Measurements from ENCODE around the gene PRKAR1B.

PRKAR1B gene

DNA sequence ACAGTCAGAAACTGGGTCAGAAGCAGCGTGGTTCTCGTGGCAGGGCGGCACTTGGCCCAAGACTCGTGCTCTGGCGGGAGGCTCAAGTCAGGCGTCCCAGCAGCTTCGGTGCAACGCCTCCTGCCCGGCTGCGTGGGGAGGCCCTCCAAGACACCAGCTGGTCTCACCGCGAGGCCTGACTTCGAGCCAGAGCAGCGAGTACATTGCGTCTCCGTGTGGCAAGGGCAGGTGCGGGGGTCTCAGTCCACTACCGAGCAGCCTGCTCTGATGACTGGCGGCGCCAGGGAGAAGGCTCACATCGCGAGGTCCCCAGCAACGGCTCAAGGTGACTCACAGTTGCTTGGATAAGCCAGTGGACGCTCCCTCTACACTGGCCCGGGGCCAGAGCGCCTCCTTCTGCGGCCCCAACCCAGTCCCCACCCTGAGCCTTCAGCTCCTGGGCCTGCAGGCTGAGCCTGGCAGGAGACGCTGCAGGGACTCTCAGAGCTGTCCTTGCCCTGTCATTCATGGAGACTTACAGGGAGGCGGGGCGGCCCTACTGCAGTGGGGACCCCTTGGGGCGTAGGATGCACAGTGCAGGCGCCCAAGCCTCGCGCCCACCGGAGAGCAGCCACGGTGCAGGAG, 41.9 kb upstream of the PRKAR1B start:
- peaks cover 33% of the 10 kb centered on the region for H3K36me3 ChIP-seq (ENCODE audit: insufficient read depth, low read length)
- no peak overlapping the region for H3K4me2 ChIP-seq (ENCODE audit: low read length)
- no peak overlapping the region for H3K4me3 ChIP-seq (ENCODE audit: low read length)
- peaks cover 7% of the 10 kb centered on the region for H3K4me1 ChIP-seq (ENCODE audit: control insufficient read depth, insufficient read depth, low read length)
- H3K9ac ChIP-seq (ENCODE audit: low read depth, low read length), result no peak overlapping the region
- no peaks in the 10 kb centered on the region for H3K9me3 ChIP-seq (replicated peaks; ENCODE audit: low read length)
- no peaks in the 10 kb centered on the region for H3K27me3 ChIP-seq (ENCODE audit: control insufficient read depth, insufficient read depth, low read length)

DNA sequence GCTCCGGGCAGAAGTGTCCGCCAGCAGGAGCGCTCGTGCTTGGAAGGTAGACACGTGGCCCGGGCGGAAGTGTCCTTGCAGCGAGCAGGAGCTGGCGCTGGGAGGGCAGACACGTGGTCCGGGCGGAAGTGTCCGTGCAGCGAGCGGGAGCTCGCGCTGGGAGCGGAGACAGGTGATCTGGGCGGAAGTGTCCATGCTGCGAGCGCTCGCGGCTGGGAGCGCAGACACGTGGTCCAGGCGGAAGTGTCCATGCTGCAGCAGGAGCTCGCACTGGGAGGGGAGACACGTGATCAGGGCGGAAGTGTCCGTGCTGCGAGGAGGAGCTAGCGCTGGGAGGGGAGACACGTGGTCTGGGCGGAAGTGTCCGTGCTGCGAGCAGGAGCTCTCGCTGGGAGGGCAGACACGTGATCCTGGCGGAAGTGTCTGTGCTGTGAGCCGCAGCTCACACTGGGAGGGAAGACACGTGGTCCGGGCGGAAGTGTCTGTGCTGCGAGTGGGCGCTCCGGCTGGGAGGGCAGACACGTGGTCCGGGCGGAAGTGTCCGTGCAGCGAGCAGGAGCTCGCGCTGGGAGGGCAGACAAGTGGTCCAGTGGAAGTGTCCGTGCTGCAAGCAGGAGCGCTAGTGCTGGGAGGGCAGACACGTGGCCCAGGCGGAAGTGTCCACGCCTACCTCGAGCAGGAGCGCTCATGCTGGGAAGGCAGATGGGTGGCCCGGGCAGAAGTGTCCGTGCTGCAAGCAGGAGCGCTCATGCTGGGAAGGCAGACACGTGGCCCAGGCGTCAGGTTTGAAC, 41.1 kb upstream of the PRKAR1B start:
- no peak overlapping the region for H3K9ac ChIP-seq (ENCODE audit: low read depth, low read length)
- no peak overlapping the region for H3K4me3 ChIP-seq (ENCODE audit: low read length)
- H3K9me3 ChIP-seq (replicated peaks; ENCODE audit: low read length), result no peaks in the 10 kb centered on the region
- H3K4me2 ChIP-seq (ENCODE audit: low read length), result no peak overlapping the region
- H3K4me1 ChIP-seq (ENCODE audit: control insufficient read depth, insufficient read depth, low read length), result peaks cover 7% of the 10 kb centered on the region
- peaks cover 33% of the 10 kb centered on the region for H3K36me3 ChIP-seq (ENCODE audit: insufficient read depth, low read length)
- no peaks in the 10 kb centered on the region for H3K27me3 ChIP-seq (ENCODE audit: control insufficient read depth, insufficient read depth, low read length)

DNA sequence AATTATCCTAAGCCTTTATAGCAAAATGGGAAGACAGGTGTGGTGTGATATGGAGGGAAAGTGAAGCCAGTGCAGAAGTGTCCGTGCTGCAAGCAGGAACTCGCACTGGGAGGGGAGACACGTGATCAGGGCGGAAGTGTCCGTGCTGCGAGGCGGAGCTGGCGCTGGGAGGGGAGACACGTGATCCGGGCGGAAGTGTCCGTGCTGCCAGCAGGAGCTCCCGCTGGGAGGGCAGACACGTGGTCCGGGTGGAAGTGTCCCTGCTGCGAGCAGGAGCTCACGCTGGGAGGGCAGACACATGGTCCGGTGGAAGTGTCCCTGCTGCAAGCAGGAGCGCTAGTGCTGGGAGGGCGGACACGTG, 40.5 kb upstream of the PRKAR1B start:
- H3K36me3 ChIP-seq (ENCODE audit: insufficient read depth, low read length), result peaks cover 33% of the 10 kb centered on the region
- H3K4me3 ChIP-seq (ENCODE audit: low read length), result no peak overlapping the region
- H3K9me3 ChIP-seq (replicated peaks; ENCODE audit: low read length), result no peaks in the 10 kb centered on the region
- H3K4me1 ChIP-seq (ENCODE audit: control insufficient read depth, insufficient read depth, low read length), result peaks cover 7% of the 10 kb centered on the region
- H3K4me2 ChIP-seq (ENCODE audit: low read length), result no peak overlapping the region
- H3K27me3 ChIP-seq (ENCODE audit: control insufficient read depth, insufficient read depth, low read length), result no peaks in the 10 kb centered on the region
- no peak overlapping the region for H3K9ac ChIP-seq (ENCODE audit: low read depth, low read length)

DNA sequence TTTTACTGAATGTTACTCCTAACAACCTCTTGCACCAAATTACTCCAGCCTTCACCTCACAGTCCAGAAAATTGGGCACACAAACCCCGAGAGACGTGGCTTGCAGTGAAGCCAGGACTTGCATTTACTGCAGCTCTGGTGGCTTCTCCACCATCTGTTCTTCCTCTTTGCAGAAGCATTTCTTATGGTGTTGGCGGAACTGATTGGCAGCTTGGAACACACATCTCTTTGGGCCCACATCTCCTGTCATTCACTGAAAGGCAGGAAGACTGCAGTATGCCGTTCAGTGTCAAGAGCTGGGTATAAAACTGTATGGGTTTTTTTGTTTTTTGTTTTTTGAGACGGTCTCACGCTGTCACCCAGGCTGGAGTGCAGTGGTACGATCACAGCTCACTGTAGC, 38.3 kb upstream of the PRKAR1B start:
- no peaks in the 10 kb centered on the region for H3K27me3 ChIP-seq (ENCODE audit: control insufficient read depth, insufficient read depth, low read length)
- no peaks in the 10 kb centered on the region for H3K4me1 ChIP-seq (ENCODE audit: control insufficient read depth, insufficient read depth, low read length)
- H3K9ac ChIP-seq (ENCODE audit: low read depth, low read length), result no peak overlapping the region
- peaks cover 35% of the 10 kb centered on the region for H3K36me3 ChIP-seq (ENCODE audit: insufficient read depth, low read length)
- no peak overlapping the region for H3K4me2 ChIP-seq (ENCODE audit: low read length)
- no peaks in the 10 kb centered on the region for H3K9me3 ChIP-seq (replicated peaks; ENCODE audit: low read length)
- no peak overlapping the region for H3K4me3 ChIP-seq (ENCODE audit: low read length)

DNA sequence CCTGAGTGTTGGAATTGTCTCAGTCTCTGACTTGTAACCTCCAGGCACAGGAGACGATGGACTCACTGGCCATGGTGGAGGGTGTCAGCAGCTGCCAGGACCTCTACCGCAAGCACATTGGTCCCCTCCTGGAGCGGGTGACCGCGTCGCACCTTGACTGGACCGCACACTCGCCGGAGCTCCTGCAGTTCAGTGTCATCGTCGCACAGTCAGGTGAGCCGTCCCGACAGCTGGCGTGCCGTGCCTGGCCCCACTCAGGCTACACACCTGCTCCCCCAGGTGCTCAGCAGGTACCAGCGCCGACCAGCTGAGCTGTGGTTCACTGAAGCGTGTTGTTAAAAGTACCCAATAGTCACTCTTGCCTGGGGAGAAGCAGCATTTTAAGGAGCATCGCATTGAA, 36.7 kb upstream of the PRKAR1B start:
- no peaks in the 10 kb centered on the region for H3K27me3 ChIP-seq (ENCODE audit: control insufficient read depth, insufficient read depth, low read length)
- no peaks in the 10 kb centered on the region for H3K9me3 ChIP-seq (replicated peaks; ENCODE audit: low read length)
- H3K36me3 ChIP-seq (ENCODE audit: insufficient read depth, low read length), result peaks cover 40% of the 10 kb centered on the region
- no peak overlapping the region for H3K4me2 ChIP-seq (ENCODE audit: low read length)
- no peak overlapping the region for H3K9ac ChIP-seq (ENCODE audit: low read depth, low read length)
- H3K4me1 ChIP-seq (ENCODE audit: control insufficient read depth, insufficient read depth, low read length), result no peaks in the 10 kb centered on the region
- H3K4me3 ChIP-seq (ENCODE audit: low read length), result no peak overlapping the region

DNA sequence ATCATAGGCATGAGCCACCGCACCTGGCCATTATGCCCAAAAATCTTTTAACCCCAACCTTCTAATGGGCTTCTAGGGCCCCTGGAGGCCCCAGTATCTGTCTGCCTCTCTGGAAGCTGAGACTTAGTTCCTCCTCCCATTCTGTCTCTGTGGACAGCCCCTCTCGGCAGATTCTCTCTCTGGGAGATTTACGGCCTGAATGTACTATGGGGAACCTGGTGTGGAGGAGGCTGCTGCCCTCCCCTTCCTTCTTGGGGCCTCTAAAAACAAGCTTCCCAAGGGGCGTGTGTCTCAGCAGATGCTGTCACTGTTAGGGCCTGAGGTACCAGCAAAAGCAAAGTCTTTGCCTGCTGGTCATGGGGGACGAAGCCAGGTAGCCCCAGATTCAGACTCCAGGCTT, 35.8 kb upstream of the PRKAR1B start:
- Histone ChIP-seq H3K4me1 (ENCODE audit: control insufficient read depth, insufficient read depth, low read length) (no peaks in the 10 kb centered on the region), H3K4me2 (ENCODE audit: low read length) (no peak overlapping the region), H3K4me3 (ENCODE audit: low read length) (no peak overlapping the region), H3K9ac (ENCODE audit: low read depth, low read length) (no peak overlapping the region), H3K27me3 (ENCODE audit: control insufficient read depth, insufficient read depth, low read length) (no peaks in the 10 kb centered on the region), H3K36me3 (ENCODE audit: insufficient read depth, low read length) (peaks cover 46% of the 10 kb centered on the region), H3K9me3 (replicated peaks; ENCODE audit: low read length) (no peaks in the 10 kb centered on the region)

DNA sequence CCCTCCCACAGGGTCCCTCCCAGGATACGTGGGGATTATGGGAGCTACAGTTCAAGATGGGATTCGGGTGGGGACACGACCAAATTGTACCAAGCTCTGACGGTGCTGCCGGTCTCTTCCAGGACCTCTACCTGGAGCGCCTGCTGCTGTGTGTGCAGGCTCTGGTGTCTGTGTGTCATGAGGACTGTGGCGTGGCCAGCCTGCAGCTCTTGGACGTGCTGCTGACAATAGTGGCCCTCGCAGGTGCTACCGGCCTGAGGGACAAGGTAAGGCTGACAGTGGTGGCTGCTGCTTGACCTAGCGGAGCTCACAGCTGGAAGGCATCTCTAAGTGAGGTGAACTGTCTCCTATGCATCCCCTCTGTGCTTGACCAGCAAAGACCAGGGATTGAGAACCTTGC, 34.5 kb upstream of the PRKAR1B start:
- Histone ChIP-seq H3K4me3 (ENCODE audit: low read length) (no peak overlapping the region), H3K9ac (ENCODE audit: low read depth, low read length) (no peak overlapping the region), H3K27me3 (ENCODE audit: control insufficient read depth, insufficient read depth, low read length) (no peaks in the 10 kb centered on the region), H3K36me3 (ENCODE audit: insufficient read depth, low read length) (peaks cover 52% of the 10 kb centered on the region), H3K9me3 (replicated peaks; ENCODE audit: low read length) (no peaks in the 10 kb centered on the region), H3K4me1 (ENCODE audit: control insufficient read depth, insufficient read depth, low read length) (no peaks in the 10 kb centered on the region), H3K4me2 (ENCODE audit: low read length) (no peak overlapping the region)

DNA sequence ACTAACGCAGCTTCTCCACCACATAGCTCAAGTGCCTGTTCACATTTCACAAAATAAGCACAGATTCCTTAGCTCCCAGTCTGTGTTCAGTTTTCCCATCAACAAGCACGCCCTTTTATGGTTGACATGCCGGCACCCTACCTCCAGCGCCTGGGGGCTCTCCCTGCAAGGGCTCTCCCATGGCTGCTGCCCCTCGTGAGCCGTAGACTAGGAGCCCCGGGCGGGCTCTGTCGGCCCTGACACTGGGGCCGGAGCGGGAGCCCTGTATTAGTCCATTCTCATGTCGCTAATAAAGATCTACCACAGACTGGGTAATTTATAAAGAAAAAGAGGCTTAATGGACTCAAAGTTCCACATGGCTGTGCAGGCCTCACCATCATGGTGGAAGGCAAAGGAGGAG, 34.0 kb upstream of the PRKAR1B start:
- peaks cover 52% of the 10 kb centered on the region for H3K36me3 ChIP-seq (ENCODE audit: insufficient read depth, low read length)
- H3K4me3 ChIP-seq (ENCODE audit: low read length), result no peak overlapping the region
- no peaks in the 10 kb centered on the region for H3K4me1 ChIP-seq (ENCODE audit: control insufficient read depth, insufficient read depth, low read length)
- H3K9ac ChIP-seq (ENCODE audit: low read depth, low read length), result no peak overlapping the region
- H3K27me3 ChIP-seq (ENCODE audit: control insufficient read depth, insufficient read depth, low read length), result no peaks in the 10 kb centered on the region
- H3K4me2 ChIP-seq (ENCODE audit: low read length), result no peak overlapping the region
- no peaks in the 10 kb centered on the region for H3K9me3 ChIP-seq (replicated peaks; ENCODE audit: low read length)

DNA sequence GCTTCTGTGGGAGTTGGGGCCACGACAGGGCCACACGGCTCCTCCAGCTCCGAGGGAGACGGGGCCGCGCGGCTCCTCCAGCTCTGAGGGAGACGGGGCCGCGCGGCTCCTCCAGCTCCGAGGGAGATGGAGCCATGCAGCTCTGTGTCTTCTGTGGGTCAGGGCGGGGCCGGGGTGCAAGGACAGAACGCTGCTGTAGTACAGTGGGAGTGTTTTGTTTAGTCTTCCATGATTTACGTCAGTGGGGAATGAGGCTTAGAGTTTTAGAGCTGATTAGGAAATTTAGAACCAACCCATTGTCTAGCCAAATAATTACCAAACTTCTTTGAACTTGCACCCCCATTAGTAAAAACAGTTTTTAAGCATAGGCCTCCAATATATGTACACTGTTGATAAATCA, 32.9 kb upstream of the PRKAR1B start:
- H3K4me1 ChIP-seq (ENCODE audit: control insufficient read depth, insufficient read depth, low read length), result no peaks in the 10 kb centered on the region
- no peak overlapping the region for H3K9ac ChIP-seq (ENCODE audit: low read depth, low read length)
- H3K27me3 ChIP-seq (ENCODE audit: control insufficient read depth, insufficient read depth, low read length), result no peaks in the 10 kb centered on the region
- H3K4me3 ChIP-seq (ENCODE audit: low read length), result no peak overlapping the region
- H3K4me2 ChIP-seq (ENCODE audit: low read length), result no peak overlapping the region
- no peaks in the 10 kb centered on the region for H3K9me3 ChIP-seq (replicated peaks; ENCODE audit: low read length)
- peaks cover 46% of the 10 kb centered on the region for H3K36me3 ChIP-seq (ENCODE audit: insufficient read depth, low read length)

DNA sequence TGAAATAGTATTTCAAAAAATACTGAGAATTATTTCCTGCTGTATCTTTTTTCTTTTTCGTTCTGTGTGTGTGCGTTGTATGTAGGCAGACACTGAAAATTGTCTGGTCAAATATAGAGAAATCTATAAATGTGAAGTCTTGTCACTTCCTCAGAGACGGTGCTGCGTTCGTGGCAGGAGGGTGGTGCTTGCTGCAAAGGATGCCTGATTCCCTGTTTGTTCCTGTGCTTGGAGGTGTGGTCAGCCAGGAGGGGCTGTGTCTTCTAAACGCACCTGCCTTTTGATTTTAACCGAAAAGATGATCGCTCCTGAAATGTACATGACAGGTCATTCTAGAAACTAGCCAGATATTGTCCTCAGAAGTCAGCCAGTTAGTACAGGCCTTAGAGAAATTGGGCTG, 32.5 kb upstream of the PRKAR1B start:
- H3K9me3 ChIP-seq (replicated peaks; ENCODE audit: low read length), result no peaks in the 10 kb centered on the region
- peaks cover 48% of the 10 kb centered on the region for H3K36me3 ChIP-seq (ENCODE audit: insufficient read depth, low read length)
- H3K27me3 ChIP-seq (ENCODE audit: control insufficient read depth, insufficient read depth, low read length), result no peaks in the 10 kb centered on the region
- H3K4me1 ChIP-seq (ENCODE audit: control insufficient read depth, insufficient read depth, low read length), result no peaks in the 10 kb centered on the region
- no peak overlapping the region for H3K9ac ChIP-seq (ENCODE audit: low read depth, low read length)
- no peak overlapping the region for H3K4me2 ChIP-seq (ENCODE audit: low read length)
- no peak overlapping the region for H3K4me3 ChIP-seq (ENCODE audit: low read length)

DNA sequence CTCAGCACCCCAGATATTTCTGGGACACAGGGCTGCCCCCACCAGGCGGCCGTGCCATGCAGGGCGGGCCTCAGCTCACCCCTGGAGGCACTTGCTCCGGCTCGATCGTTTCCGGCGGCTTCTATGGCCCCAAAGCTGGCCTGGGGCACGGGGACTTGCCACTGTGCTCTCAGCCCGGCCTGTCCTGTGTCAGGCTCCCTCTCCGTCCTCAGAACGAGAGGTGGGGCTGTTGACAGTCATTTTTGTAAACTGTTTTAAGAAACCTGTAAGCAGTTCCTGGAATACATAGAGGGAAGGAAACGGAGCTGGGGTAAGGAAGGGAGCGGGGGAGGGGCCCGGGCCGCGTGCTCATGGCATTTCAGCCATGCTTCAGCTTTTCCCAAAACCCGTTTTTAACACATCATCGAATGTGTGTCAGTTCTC, 30.7 kb upstream of the PRKAR1B start:
- no peak overlapping the region for H3K4me2 ChIP-seq (ENCODE audit: low read length)
- H3K27me3 ChIP-seq (ENCODE audit: control insufficient read depth, insufficient read depth, low read length), result no peaks in the 10 kb centered on the region
- no peak overlapping the region for H3K9ac ChIP-seq (ENCODE audit: low read depth, low read length)
- no peak overlapping the region for H3K4me3 ChIP-seq (ENCODE audit: low read length)
- H3K4me1 ChIP-seq (ENCODE audit: control insufficient read depth, insufficient read depth, low read length), result no peaks in the 10 kb centered on the region
- H3K9me3 ChIP-seq (replicated peaks; ENCODE audit: low read length), result no peaks in the 10 kb centered on the region
- H3K36me3 ChIP-seq (ENCODE audit: insufficient read depth, low read length), result peaks cover 43% of the 10 kb centered on the region
